Activated CD4-positive, alpha-beta memory T cell treated with anti-CD3 and anti-CD28 coated beads, Interleukin-2, amount 10 ng/mL, durations not matched to agents 7 days and 5 days (primary cell): Measurements from ENCODE around the gene SEMA3E. TPM values are rescaled to one million over a fixed set of nuclear protein-coding genes. Genes with fewer than 3 reads are reported as not detected.
"Not testable (repeated sequence)": the region's sequence is repeated elsewhere in the genome, so short reads cannot be mapped to it uniquely, and the experiment has no call there.

Experiments used
- CTCF ChIA-PET: fragments of 350-600 bp; sonication (Branson Sonifier 250); formaldehyde crosslinking; loops from one replicate; lab custom pipeline; 2021; ENCODE audit warnings: antibody characterized with exemption, inconsistent platforms; lab: Charles Lee
- POLR2A ChIA-PET: fragments of 350-600 bp; sonication (Branson Sonifier 250); formaldehyde crosslinking; loops from one replicate; lab custom pipeline; 2021; ENCODE audit warnings: antibody characterized with exemption; lab: Charles Lee
- DNase-seq: peaks from one replicate; pipeline ENCODE4 v3.0.0-alpha.2; 2020
- H3K27ac Mint-ChIP-seq: one replicate; pipeline ENCODE4 v1.8.0; 2021; ENCODE audit warnings: mild to moderate bottlenecking, mixed read lengths
- H3K27me3 Mint-ChIP-seq: one replicate; pipeline ENCODE4 v1.8.0; 2021; ENCODE audit warnings: mixed read lengths
- H3K36me3 Mint-ChIP-seq: one replicate; pipeline ENCODE4 v1.8.0; 2021; ENCODE audit warnings: low read depth, mixed read lengths
- H3K4me1 Mint-ChIP-seq: one replicate; pipeline ENCODE4 v1.8.0; 2021; ENCODE audit warnings: mixed read lengths
- H3K4me3 Mint-ChIP-seq: one replicate; pipeline ENCODE4 v1.8.0; 2021; ENCODE audit warnings: mild to moderate bottlenecking, mixed read lengths
- H3K9me3 Mint-ChIP-seq: one replicate; pipeline ENCODE4 v1.8.0; 2021; ENCODE audit warnings: mixed read lengths
- total RNA-seq, 2 experiments: library from RNA; stranded (reverse); gene quantifications; one replicate each; pipeline ENCODE4 v1.2.3, GENCODE V29; 2021

SEMA3E gene
- total RNA-seq, 2 experiments from 2014 or later = not detected

DNA sequence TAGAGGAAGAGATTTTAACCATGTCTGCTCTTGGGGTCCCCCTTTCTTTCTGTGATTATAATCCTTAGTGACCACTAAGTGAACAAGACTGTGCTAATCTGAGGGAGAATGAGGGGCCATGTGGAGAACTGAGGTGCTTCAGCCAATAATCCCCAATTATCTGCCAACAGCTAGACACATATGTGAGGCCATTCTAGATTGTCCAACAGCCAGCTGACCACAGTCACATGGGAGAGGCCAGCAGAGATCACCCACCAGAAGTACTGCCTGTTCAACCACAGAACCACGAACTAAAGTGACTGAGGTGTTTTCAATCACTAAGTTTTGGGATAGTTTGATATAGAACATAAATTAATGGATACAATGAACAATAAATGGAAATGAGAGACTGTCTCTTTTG lies 74.3 kb downstream of the SEMA3E start:
- no peak for DNase-seq
- Mint-ChIP-seq H3K9me3 (peaks cover 13% of the 10 kb centered on the region), H3K27ac (no peak overlapping the region), H3K36me3 (no peaks in the 10 kb centered on the region), H3K4me3 (no peak overlapping the region), H3K27me3 (no peaks in the 10 kb centered on the region), H3K4me1 (no peaks in the 10 kb centered on the region)
- CTCF ChIA-PET = no interaction called here
- POLR2A ChIA-PET = no interaction called here

DNA sequence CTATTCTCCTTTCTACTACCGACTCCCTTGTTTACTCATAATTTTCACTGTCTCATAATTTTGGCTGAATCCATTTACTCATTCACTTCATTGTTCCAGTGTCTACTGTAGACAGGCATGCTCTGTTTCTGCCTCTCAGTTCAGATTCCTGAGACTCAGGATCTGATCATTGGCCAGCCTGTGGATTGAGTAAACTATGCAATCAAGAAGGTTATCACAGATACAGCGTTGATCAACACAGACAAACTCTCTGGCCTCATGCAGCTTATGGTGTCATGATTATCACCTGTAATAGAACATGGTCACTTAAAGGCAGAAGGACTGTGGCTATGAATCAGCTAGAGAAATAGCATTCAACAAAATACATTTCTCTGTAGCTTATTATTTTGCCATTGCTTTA lies 86.0 kb downstream of the SEMA3E start:
- Mint-ChIP-seq H3K27ac (no peak overlapping the region), H3K4me1 (no peaks in the 10 kb centered on the region), H3K4me3 (no peak overlapping the region), H3K9me3 (peaks cover 12% of the 10 kb centered on the region), H3K27me3 (no peaks in the 10 kb centered on the region), H3K36me3 (no peaks in the 10 kb centered on the region)
- ChIA-PET POLR2A (no interaction called here), CTCF (no interaction called here)
- no peak for DNase-seq

DNA sequence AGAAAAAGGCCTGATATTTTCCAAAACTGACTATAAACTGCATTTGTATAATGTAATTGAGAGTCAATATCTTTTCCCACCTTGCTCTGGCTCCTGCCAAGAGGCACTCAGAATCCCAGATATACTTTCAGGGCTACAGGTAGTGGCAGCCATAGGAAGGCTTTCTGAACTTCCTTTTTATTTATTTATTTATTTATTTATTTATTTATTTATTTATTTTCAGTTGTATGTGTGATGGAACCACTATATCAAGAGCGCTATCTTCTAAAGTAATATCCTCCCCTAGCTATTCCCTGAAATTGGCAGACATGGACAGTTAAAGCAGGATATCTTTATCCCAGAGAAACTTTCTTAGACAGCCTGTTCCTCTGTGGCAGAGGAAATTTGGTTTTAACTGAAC lies 86.7 kb downstream of the SEMA3E start:
- no peak overlapping the region for H3K4me3 Mint-ChIP-seq
- ChIA-PET POLR2A (no interaction called here), CTCF (no interaction called here)
- no peak overlapping the region for H3K27ac Mint-ChIP-seq
- no peaks in the 10 kb centered on the region for H3K36me3 Mint-ChIP-seq
- DNase-seq = no peak
- no peaks in the 10 kb centered on the region for H3K4me1 Mint-ChIP-seq
- H3K9me3 Mint-ChIP-seq = peaks cover 12% of the 10 kb centered on the region
- H3K27me3 Mint-ChIP-seq = no peaks in the 10 kb centered on the region

DNA sequence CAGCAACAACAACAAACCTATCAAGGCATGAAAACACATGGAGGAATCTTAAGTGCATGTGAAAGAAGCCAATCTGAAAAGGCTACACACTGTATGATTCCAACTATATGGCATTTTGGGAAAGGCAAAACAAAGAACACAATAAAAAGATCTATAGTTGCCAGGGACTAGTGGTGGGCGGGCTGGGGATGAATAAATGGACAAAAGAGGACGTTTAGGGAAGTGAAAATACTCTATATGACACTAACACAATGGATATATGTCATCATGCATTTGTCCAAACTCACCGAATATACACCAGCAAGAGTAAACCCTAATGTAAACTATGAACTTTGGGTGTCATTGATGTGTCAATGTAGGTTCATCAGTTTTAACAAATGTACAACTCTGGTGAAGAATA lies 89.1 kb downstream of the SEMA3E start:
- Mint-ChIP-seq H3K4me1 (no peaks in the 10 kb centered on the region), H3K27me3 (no peaks in the 10 kb centered on the region), H3K36me3 (no peaks in the 10 kb centered on the region), H3K4me3 (no peak overlapping the region), H3K9me3 (peaks cover 7% of the 10 kb centered on the region), H3K27ac (no peak overlapping the region)
- CTCF ChIA-PET = no interaction called here
- POLR2A ChIA-PET = no interaction called here
- DNase-seq = no peak

DNA sequence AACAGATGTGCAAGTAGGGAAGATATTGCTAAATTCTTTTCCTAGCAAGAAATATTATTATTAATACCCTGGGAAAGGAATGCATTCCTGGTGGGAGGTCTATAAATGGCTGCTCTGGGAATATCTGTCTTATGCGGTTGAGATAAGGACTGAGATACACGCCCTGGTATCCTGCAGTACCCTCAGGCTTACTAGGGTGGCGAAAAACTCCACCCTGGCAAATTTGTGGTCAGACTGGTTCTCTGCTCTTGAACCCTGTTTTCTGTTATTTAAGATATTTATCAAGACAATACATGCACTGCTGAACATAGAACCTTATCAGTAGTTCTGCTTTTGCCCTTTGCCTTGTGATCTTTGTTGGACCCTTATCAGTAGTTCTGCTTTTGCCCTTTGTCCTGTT lies 96.4 kb downstream of the SEMA3E start:
- H3K36me3 Mint-ChIP-seq, H3K27me3 Mint-ChIP-seq, H3K27ac Mint-ChIP-seq, H3K4me1 Mint-ChIP-seq, POLR2A ChIA-PET, H3K9me3 Mint-ChIP-seq, DNase-seq, H3K4me3 Mint-ChIP-seq, CTCF ChIA-PET: not testable (repeated sequence)

DNA sequence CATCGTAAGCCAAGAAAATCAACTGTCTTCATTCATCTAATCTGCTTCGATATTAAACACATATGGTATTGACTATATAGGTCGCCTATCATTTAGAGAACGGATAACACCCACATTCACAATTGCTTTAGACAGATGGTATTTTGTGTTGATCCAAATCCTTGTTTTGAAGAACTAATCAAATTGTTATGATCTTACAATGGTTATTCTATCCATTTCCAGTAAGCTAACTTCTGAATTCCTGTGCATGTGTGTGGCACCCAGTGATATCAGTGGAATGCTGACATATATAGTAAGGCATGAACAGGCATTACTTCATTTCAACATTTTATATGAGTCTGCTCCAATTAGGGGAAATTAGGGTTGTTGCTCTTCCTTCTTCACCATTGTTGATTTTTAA lies 98.8 kb downstream of the SEMA3E start:
- H3K4me1 Mint-ChIP-seq = no peaks in the 10 kb centered on the region
- no peaks in the 10 kb centered on the region for H3K27me3 Mint-ChIP-seq
- no peak overlapping the region for H3K27ac Mint-ChIP-seq
- peaks cover 5% of the 10 kb centered on the region for H3K9me3 Mint-ChIP-seq
- CTCF ChIA-PET = no interaction called here
- DNase-seq = no peak
- H3K4me3 Mint-ChIP-seq = no peak overlapping the region
- no peaks in the 10 kb centered on the region for H3K36me3 Mint-ChIP-seq
- POLR2A ChIA-PET = no interaction called here

DNA sequence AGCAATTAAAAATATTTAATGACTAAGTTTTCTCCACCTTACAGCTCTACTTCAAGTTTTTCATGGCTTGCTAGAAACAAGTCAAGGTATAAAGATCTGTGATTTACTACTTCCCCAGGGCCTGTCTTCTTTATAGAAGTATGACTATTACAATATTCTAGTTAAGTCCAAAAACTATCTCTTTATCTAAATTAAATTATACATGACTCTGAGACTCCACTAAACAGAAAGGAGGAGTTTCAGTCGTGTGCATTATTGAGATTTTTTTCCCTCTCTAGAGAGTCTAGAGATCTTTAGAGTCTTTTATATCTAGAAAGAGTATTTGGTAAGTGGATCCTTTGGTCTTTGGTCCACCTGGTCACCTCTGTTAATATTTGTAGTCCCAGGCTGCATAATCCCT lies 100.7 kb downstream of the SEMA3E start:
- no peak for DNase-seq
- no peaks in the 10 kb centered on the region for H3K27me3 Mint-ChIP-seq
- no peaks in the 10 kb centered on the region for H3K36me3 Mint-ChIP-seq
- CTCF ChIA-PET = no interaction called here
- H3K4me3 Mint-ChIP-seq = no peak overlapping the region
- peaks cover 4% of the 10 kb centered on the region for H3K9me3 Mint-ChIP-seq
- POLR2A ChIA-PET = no interaction called here
- no peak overlapping the region for H3K27ac Mint-ChIP-seq
- H3K4me1 Mint-ChIP-seq = no peaks in the 10 kb centered on the region

DNA sequence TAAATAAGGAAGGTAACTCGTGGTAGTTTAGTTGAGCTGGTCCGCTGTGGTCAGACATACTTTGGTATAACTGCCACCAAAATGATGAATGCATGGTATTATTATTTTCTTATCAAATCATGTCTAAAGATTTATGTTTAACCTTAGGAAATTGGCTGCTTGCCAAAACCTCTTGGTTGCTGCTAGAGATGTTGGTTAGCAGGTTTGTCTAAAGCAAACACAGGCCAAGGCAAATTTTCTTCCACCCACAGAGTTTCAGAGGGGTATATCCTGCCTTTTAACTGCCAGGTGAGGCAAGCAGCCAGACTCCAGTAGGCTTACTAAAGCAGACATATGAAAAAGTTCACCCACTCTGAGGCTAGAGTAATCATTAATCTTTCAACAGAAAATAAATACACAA lies 101.4 kb downstream of the SEMA3E start:
- Mint-ChIP-seq H3K9me3 (peaks cover 4% of the 10 kb centered on the region), H3K27me3 (no peaks in the 10 kb centered on the region), H3K4me3 (no peak overlapping the region), H3K36me3 (no peaks in the 10 kb centered on the region), H3K4me1 (no peaks in the 10 kb centered on the region), H3K27ac (no peak overlapping the region)
- POLR2A ChIA-PET = no interaction called here
- no peak for DNase-seq
- CTCF ChIA-PET = no interaction called here

DNA sequence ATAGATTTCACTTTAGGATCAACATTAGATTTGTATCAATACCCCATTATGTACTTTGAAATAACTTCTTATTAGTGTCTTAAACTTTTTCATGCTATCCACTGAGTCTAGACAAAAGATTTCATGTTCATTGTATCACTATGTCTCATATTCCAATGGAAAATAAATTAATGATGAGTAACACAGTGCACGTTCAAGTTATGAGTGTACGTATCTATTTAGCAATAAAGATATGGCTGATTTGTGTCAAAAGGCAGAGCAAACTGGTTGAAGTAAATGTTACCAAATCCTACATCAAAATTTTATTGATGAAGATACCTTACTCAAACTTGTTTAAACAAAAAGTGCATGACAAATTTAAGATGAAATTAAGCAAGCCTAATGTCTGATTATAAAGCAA lies 102.4 kb downstream of the SEMA3E start:
- Mint-ChIP-seq H3K27ac (no peak overlapping the region), H3K9me3 (peaks cover 4% of the 10 kb centered on the region), H3K4me3 (no peak overlapping the region), H3K36me3 (no peaks in the 10 kb centered on the region), H3K4me1 (no peaks in the 10 kb centered on the region), H3K27me3 (no peaks in the 10 kb centered on the region)
- ChIA-PET POLR2A (no interaction called here), CTCF (no interaction called here)
- DNase-seq = no peak

DNA sequence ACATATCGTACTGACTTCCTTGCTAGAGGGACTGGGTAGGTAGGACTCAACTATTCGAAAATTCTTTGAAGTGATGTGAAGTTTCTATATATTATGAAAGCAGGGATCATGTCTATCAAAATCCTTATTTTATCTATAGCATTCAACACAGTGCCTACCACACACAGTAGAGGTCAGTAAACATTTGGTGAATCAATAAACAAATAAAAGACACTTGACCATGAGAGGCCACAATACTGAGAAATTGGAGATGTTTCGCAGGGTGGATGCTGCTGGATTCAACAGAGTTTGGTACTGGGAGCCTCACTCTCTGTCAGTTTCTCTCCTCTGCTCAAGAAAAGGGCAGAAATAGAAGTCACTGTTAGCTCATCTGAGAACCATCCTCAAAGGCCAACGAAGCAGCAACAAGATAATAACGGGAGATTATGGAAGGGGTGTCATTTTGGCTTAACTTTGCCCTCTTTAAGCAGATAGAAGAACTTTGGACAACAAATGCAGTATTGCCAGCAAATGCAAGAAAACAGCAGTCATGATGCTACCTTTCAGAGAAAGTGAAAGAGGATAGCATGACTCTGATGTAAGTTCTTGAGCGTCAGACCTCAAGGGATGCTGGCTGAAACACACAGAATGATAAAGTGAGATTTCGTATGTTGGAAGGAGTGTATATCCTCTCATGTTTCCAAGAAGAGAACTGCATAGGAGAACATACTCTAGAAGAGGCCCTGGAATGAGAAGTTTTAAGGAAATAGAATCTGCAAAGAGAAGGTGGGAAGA lies 107.6 kb downstream of the SEMA3E start:
- no peak overlapping the region for H3K4me3 Mint-ChIP-seq
- DNase-seq = no peak
- H3K36me3 Mint-ChIP-seq = no peaks in the 10 kb centered on the region
- CTCF ChIA-PET = no interaction called here
- POLR2A ChIA-PET = no interaction called here
- no peaks in the 10 kb centered on the region for H3K9me3 Mint-ChIP-seq
- H3K4me1 Mint-ChIP-seq = no peaks in the 10 kb centered on the region
- H3K27ac Mint-ChIP-seq = no peak overlapping the region
- H3K27me3 Mint-ChIP-seq = no peaks in the 10 kb centered on the region

DNA sequence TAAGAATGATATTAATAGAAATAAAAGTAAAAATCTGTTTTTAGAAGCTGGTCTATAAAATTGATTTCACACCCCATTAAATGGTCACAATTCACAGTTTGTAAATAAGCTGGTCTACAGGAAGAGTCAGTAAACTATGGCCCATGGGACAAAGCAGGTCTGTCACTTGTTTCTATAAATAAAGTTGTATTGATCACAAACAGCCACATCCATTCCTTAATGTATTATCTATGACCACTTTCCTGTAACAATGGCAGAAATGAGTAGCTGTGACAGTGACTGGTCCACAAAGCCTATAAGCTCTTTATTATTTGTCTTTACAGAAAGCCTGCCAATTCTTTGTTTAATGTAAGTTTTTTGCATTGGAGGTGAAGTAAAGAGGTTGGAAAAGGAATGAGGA lies 114.5 kb downstream of the SEMA3E start:
- DNase-seq = no peak
- Mint-ChIP-seq H3K9me3 (no peaks in the 10 kb centered on the region), H3K27ac (no peak overlapping the region), H3K27me3 (no peaks in the 10 kb centered on the region), H3K36me3 (no peaks in the 10 kb centered on the region), H3K4me3 (no peak overlapping the region), H3K4me1 (no peaks in the 10 kb centered on the region)
- ChIA-PET POLR2A (no interaction called here), CTCF (no interaction called here)

DNA sequence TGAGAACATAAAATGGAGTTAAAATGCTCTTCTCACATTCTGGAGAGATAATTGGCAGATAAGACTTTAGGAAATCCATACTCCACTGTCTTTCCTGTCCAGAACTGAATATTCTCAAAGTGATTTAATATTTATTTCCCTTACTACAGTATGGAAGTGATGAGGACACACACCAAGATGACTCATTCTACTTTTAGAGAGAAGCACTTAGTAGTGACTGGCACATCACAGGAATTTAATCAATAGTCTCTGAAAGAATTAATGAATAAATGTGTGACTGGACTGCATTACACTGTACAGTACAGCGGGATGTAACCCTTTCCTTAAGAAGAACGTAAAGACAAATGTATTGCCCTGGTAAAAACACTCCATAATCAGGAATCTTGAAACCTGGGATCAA lies 116.7 kb downstream of the SEMA3E start:
- CTCF ChIA-PET = no interaction called here
- H3K4me3 Mint-ChIP-seq = no peak overlapping the region

DNA sequence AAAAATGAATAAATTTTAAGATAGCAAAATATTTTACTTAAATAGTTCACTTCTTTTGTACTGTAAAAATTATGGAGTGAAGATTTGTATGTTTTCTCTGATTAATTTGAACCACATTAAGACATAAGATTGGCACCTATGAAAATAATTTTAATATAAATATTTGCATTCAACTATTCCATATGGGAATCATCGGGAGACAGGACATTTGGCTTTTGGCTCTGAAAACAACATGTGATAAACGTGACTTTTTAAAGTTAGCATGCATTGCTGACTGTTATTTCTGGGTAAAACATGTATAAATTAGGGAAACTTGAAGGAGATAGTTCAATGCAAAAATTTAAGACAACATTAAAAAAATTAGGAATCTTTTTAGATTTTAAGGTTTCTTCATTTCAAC lies 117.2 kb downstream of the SEMA3E start:
- Mint-ChIP-seq H3K36me3 (no peaks in the 10 kb centered on the region), H3K27ac (no peak overlapping the region)

More for the DNA sequence above, 116.7 kb downstream of the SEMA3E start:
- Mint-ChIP-seq H3K27ac (no peak overlapping the region), H3K4me1 (no peaks in the 10 kb centered on the region), H3K27me3 (no peaks in the 10 kb centered on the region), H3K36me3 (no peaks in the 10 kb centered on the region), H3K9me3 (no peaks in the 10 kb centered on the region)
- POLR2A ChIA-PET = no interaction called here
- DNase-seq = no peak

DNA sequence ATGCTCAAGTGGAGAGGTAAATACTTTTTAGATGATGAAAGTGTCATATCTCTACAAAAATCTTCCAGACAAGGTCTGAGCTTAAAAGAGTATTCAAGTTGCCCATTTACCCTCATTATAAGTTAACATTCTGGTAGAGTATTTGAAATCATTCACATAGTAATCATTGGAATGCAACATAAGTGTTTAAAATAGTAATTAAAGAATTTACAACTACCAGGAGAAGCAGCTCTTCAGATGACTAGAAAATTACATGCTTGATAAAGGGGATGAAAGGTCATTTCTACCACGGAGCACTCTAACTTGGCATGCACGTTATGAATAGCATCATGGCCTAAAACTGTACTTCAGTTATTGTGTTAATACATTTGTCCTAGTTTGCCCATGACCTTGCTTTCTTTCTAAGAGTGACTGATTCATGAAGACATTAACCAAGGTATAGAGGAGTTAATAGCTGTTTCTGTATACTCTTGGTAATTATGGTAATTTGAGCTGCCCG lies 120.0 kb downstream of the SEMA3E start:
- ChIA-PET CTCF (no interaction called here), POLR2A (no interaction called here)
- H3K4me1 Mint-ChIP-seq = no peaks in the 10 kb centered on the region

More for the DNA sequence above, 117.2 kb downstream of the SEMA3E start:
- POLR2A ChIA-PET = no interaction called here
- no peak for DNase-seq
- H3K27me3 Mint-ChIP-seq = no peaks in the 10 kb centered on the region
- H3K4me1 Mint-ChIP-seq = no peaks in the 10 kb centered on the region
- no peak overlapping the region for H3K4me3 Mint-ChIP-seq
- CTCF ChIA-PET = no interaction called here
- no peaks in the 10 kb centered on the region for H3K9me3 Mint-ChIP-seq

More for the DNA sequence above, 120.0 kb downstream of the SEMA3E start:
- Mint-ChIP-seq H3K27ac (no peak overlapping the region), H3K4me3 (no peak overlapping the region), H3K36me3 (no peaks in the 10 kb centered on the region), H3K27me3 (no peaks in the 10 kb centered on the region), H3K9me3 (no peaks in the 10 kb centered on the region)
- DNase-seq = no peak
